ENCODE measurements around the gene ZNF683. TPM values are rescaled to one million over a fixed set of nuclear protein-coding genes. Genes with fewer than 3 reads are reported as not detected.

ZNF683 gene
- total and polyA plus RNA-seq, 4 experiments from 2014 or later = 0.49 to 0.63 TPM; not detected in 2

GRCh38 chr1:26362331-26362730 is 10.2 kb downstream of the ZNF683 start:
- H3K4me3 ChIP-seq (ENCODE audit: low read length in 2 of 2) = no peak overlapping the region
- no peaks in the 10 kb centered on the region for H3K27me3 Mint-ChIP-seq
- DNase-seq = no peak
- H3K36me3 ChIP-seq (ENCODE audit: insufficient read depth, low read length) = no peaks in the 10 kb centered on the region
- H3K27ac Mint-ChIP-seq = peak overlapping the region in 3 of 7 donors; percentile 7 to 70 (median 58)
- H3K27ac ChIP-seq (ENCODE audit: low read depth, low read length) = no peak overlapping the region
- ChIA-PET CTCF (ENCODE audit: partially characterized antibody) (interaction anchor here (0.7 to 15.0 kb wide), 13 partner anchors 9 to 192 kb away, joined by 3 to 307 read pairs (median 7); partner anchors contain the start of genes CD52, CEP85, SH3BGRL3 and ZNF593), POLR2A (ENCODE audit: partially characterized antibody) (interaction anchor here (1.0 to 9.3 kb wide), 11 partner anchors 8 to 86 kb away, joined by 3 to 174 read pairs (median 6); partner anchors contain the start of gene ZNF683)
- H3K9me3 ChIP-seq (ENCODE audit: control insufficient read depth in 1 of 2, low read length in 2 of 2) = no peaks in the 10 kb centered on the region
- H3K4me1 Mint-ChIP-seq = peaks cover 29 to 83% (median 52%) of the 10 kb centered on the region in 4 donors
- H3K9me3 Mint-ChIP-seq = peaks cover 0 to 2% (median 0%) of the 10 kb centered on the region in 8 donors
- intact Hi-C loops (cut with micrococcal nuclease) = loop anchor here (2.0 kb wide), 1 partner anchor 42 kb away; no protein-coding TSS in a partner anchor
- H3K27me3 ChIP-seq (ENCODE audit: insufficient read depth, low read length) = no peaks in the 10 kb centered on the region
- no peaks in the 10 kb centered on the region for H3K36me3 Mint-ChIP-seq
- H3K4me1 ChIP-seq (ENCODE audit: insufficient read depth, low read length) = peaks cover 68% of the 10 kb centered on the region
- peak overlapping the region in 5 of 8 donors; percentile 9 to 84 (median 55) for H3K4me3 Mint-ChIP-seq

- H3K27ac Mint-ChIP-seq = peak overlapping the region in 3 of 7 donors; percentile 25 to 70 (median 58)
- H3K36me3 Mint-ChIP-seq = no peaks in the 10 kb centered on the region
- POLR2A ChIA-PET (ENCODE audit: partially characterized antibody) = interaction anchor here (1.0 to 9.3 kb wide), 11 partner anchors 8 to 86 kb away, joined by 3 to 174 read pairs (median 6); partner anchors contain the start of gene ZNF683
Observed at GRCh38 chr1:26361605-26362122, 10.9 kb downstream of the ZNF683 start.

DNA sequence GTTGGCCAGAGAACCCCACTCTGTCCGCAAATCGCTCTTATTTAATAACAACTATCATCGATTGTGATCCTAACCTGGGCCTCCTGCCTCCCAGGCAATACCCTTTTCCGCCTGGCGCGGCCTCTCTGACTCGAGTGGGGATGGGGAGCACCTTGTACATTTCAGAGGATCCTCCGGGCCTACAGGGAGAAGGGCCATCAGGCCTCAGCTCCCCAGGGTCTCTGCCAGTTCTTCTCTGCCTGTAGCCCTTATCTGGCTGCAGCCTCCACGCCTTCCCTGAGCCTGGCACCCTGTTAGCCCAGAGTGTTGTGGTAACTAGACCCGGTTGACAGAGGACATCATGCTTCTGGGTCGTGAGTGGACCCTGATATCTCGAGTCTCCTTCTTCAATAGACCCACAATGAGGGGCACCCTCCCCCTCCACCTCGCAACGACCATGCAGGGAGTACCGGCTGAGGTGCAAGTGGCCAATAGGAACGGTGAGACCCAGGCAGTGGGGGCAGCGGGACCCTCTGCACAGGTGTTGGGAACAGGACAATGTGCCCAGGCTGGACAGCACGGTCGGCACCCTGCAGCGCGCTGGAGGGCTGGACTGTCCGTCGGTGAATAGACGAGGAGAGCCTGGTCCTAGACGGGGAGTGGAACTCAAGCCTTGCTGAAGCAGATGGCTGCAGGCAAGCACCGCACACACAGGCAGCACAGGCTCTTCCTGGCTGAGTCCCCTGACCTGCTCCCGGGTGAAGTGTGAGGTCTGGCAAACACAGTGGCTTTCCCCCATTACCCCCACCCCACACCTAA is 11.5 kb downstream of the ZNF683 start:
- H3K9me3 Mint-ChIP-seq = peaks cover 0 to 2% (median 0%) of the 10 kb centered on the region in 8 donors
- peaks cover 29 to 83% (median 50%) of the 10 kb centered on the region in 4 donors for H3K4me1 Mint-ChIP-seq
- CTCF ChIA-PET (ENCODE audit: partially characterized antibody) = interaction anchor here (0.8 to 15.0 kb wide), 8 partner anchors 9 to 191 kb away, joined by 3 to 307 read pairs (median 7); partner anchors contain the start of genes SH3BGRL3 and ZNF593
- H3K27ac ChIP-seq (ENCODE audit: low read depth, low read length) = no peak overlapping the region
- H3K36me3 Mint-ChIP-seq = no peaks in the 10 kb centered on the region
- no peaks in the 10 kb centered on the region for H3K27me3 ChIP-seq (ENCODE audit: insufficient read depth, low read length)
- H3K4me3 Mint-ChIP-seq = peak overlapping the region; percentile 75 to 88 (median 80)
- H3K4me3 ChIP-seq (ENCODE audit: low read length in 2 of 2) = peak overlapping the region in 1 of 2 donors; percentile 50
- H3K36me3 ChIP-seq (ENCODE audit: insufficient read depth, low read length) = no peaks in the 10 kb centered on the region
- peak overlapping the region in 5 of 7 donors; percentile 19 to 85 (median 79) for H3K27ac Mint-ChIP-seq
- no peaks in the 10 kb centered on the region for H3K9me3 ChIP-seq (ENCODE audit: control insufficient read depth in 1 of 2, low read length in 2 of 2)
- POLR2A ChIA-PET (ENCODE audit: partially characterized antibody) = interaction anchor here (0.8 to 9.3 kb wide), 11 partner anchors 9 to 85 kb away, joined by 3 to 174 read pairs (median 6); partner anchors contain the start of gene ZNF683
- no peak for DNase-seq
- intact Hi-C loops (cut with micrococcal nuclease) = no loop called here
- H3K27me3 Mint-ChIP-seq = no peaks in the 10 kb centered on the region
- H3K4me1 ChIP-seq (ENCODE audit: insufficient read depth, low read length) = peaks cover 66% of the 10 kb centered on the region

More at GRCh38 chr1:26361605-26362122, 10.9 kb downstream of the ZNF683 start:
- intact Hi-C loops (cut with micrococcal nuclease) = loop anchor here (2.0 kb wide), 1 partner anchor 41 kb away; no protein-coding TSS in a partner anchor
- Histone ChIP-seq H3K27me3 (ENCODE audit: insufficient read depth, low read length) (no peaks in the 10 kb centered on the region), H3K4me1 (ENCODE audit: insufficient read depth, low read length) (peaks cover 66% of the 10 kb centered on the region), H3K27ac (ENCODE audit: low read depth, low read length) (no peak overlapping the region), H3K4me3 (ENCODE audit: low read length in 2 of 2) (no peak overlapping the region), H3K9me3 (ENCODE audit: control insufficient read depth in 1 of 2, low read length in 2 of 2) (no peaks in the 10 kb centered on the region), H3K36me3 (ENCODE audit: insufficient read depth, low read length) (no peaks in the 10 kb centered on the region)
- CTCF ChIA-PET (ENCODE audit: partially characterized antibody) = interaction anchor here (0.8 to 15.0 kb wide), 11 partner anchors 8 to 191 kb away, joined by 3 to 307 read pairs (median 8); partner anchors contain the start of genes CD52, CEP85, SH3BGRL3 and ZNF593
- no peaks in the 10 kb centered on the region for H3K27me3 Mint-ChIP-seq
- DNase-seq = no peak
- peak overlapping the region in 6 of 8 donors; percentile 26 to 84 (median 58) for H3K4me3 Mint-ChIP-seq
- H3K4me1 Mint-ChIP-seq = peaks cover 29 to 87% (median 52%) of the 10 kb centered on the region in 4 donors
- peaks cover 0 to 2% (median 0%) of the 10 kb centered on the region in 8 donors for H3K9me3 Mint-ChIP-seq

- CTCF ChIA-PET (ENCODE audit: partially characterized antibody) = interaction anchor here (1.0 to 15.0 kb wide), 6 partner anchors 11 to 126 kb away, joined by 4 to 307 read pairs (median 65); partner anchors contain the start of genes CEP85 and SH3BGRL3
Observed at GRCh38 chr1:26359981-26360806, 12.4 kb downstream of the ZNF683 start.

GRCh38 chr1:26358411-26359384 is 13.9 kb downstream of the ZNF683 start:
- H3K27me3 Mint-ChIP-seq = no peaks in the 10 kb centered on the region
- ChIA-PET POLR2A (ENCODE audit: partially characterized antibody) (interaction anchor here (0.7 to 9.3 kb wide), 23 partner anchors 8 to 157 kb away, joined by 3 to 174 read pairs (median 4); partner anchors contain the start of genes CD52, CEP85, SH3BGRL3 and UBXN11), CTCF (ENCODE audit: partially characterized antibody) (interaction anchor here (0.6 to 15.0 kb wide), 18 partner anchors 15 to 214 kb away, joined by 3 to 307 read pairs (median 5); partner anchors contain the start of genes CEP85 and SH3BGRL3)
- no peaks in the 10 kb centered on the region for H3K27me3 ChIP-seq (ENCODE audit: insufficient read depth, low read length)
- peak; percentile 79 to 95 (median 81) for DNase-seq
- H3K9me3 ChIP-seq (ENCODE audit: control insufficient read depth in 1 of 2, low read length in 2 of 2) = no peaks in the 10 kb centered on the region
- H3K4me3 ChIP-seq (ENCODE audit: low read length in 2 of 2) = peak overlapping the region in 1 of 2 donors; percentile 44
- H3K4me3 Mint-ChIP-seq = peak overlapping the region; percentile 58 to 88 (median 74)
- H3K4me1 Mint-ChIP-seq = peaks cover 27 to 70% (median 41%) of the 10 kb centered on the region in 4 donors
- no peaks in the 10 kb centered on the region for H3K36me3 Mint-ChIP-seq
- intact Hi-C loops (cut with micrococcal nuclease) = loop anchor here (1.0 kb wide), 1 partner anchor 22 kb away; no protein-coding TSS in a partner anchor
- peak overlapping the region; percentile 40 for H3K27ac ChIP-seq (ENCODE audit: low read depth, low read length)
- H3K9me3 Mint-ChIP-seq = peaks cover 0 to 2% (median 0%) of the 10 kb centered on the region in 8 donors
- H3K4me1 ChIP-seq (ENCODE audit: insufficient read depth, low read length) = peaks cover 56% of the 10 kb centered on the region
- H3K36me3 ChIP-seq (ENCODE audit: insufficient read depth, low read length) = no peaks in the 10 kb centered on the region
- H3K27ac Mint-ChIP-seq = peak overlapping the region; percentile 79 to 97 (median 94)

More at GRCh38 chr1:26359981-26360806, 12.4 kb downstream of the ZNF683 start:
- Histone ChIP-seq H3K4me1 (ENCODE audit: insufficient read depth, low read length) (peaks cover 66% of the 10 kb centered on the region), H3K9me3 (ENCODE audit: control insufficient read depth in 1 of 2, low read length in 2 of 2) (no peaks in the 10 kb centered on the region), H3K4me3 (ENCODE audit: low read length in 2 of 2) (peak overlapping the region in 1 of 2 donors; percentile 50), H3K36me3 (ENCODE audit: insufficient read depth, low read length) (no peaks in the 10 kb centered on the region), H3K27me3 (ENCODE audit: insufficient read depth, low read length) (no peaks in the 10 kb centered on the region), H3K27ac (ENCODE audit: low read depth, low read length) (peak overlapping the region; percentile 43)
- Mint-ChIP-seq H3K27me3 (no peaks in the 10 kb centered on the region), H3K4me3 (peak overlapping the region; percentile 75 to 88 (median 80)), H3K4me1 (peaks cover 31 to 85% (median 51%) of the 10 kb centered on the region in 4 donors), H3K36me3 (no peaks in the 10 kb centered on the region), H3K9me3 (peaks cover 0 to 2% (median 0%) of the 10 kb centered on the region in 8 donors), H3K27ac (peak overlapping the region in 6 of 7 donors; percentile 64 to 95 (median 77))
- intact Hi-C loops (cut with micrococcal nuclease) = loop anchor here (1.0 kb wide), 1 partner anchor 24 kb away; no protein-coding TSS in a partner anchor
- peak; percentile 42 to 75 (median 46) for DNase-seq
- POLR2A ChIA-PET (ENCODE audit: partially characterized antibody) = interaction anchor here (0.5 to 9.3 kb wide), 10 partner anchors 10 to 81 kb away, joined by 3 to 174 read pairs (median 4); partner anchors contain the start of gene ZNF683

Measured in CD4-positive, alpha-beta memory T cell (primary cell).